Lower leg skin (tissue), 4 donors: ENCODE results near the gene TOPAZ1. TPM values are rescaled to one million over a fixed set of nuclear protein-coding genes. Genes with fewer than 3 reads are reported as not detected.

Experiments
- DNase-seq, 2 donors: peaks; one replicate each; pipeline ENCODE4 v3.0.0-alpha.2; 2019; ENCODE audit warnings: low spot score in 2 of 2
- H3K4me3 ChIP-seq: fragments of 200-600 bp; sonication (generic); 2 replicates; pipeline ENCODE4 v1.5.1; 2017; ENCODE audit warnings: mild to moderate bottlenecking, low read depth; ENCODE audit not compliant: poor library complexity, severe bottlenecking
- POLR2A ChIP-seq, 2 donors: fragments of 450-650 bp; IDR thresholded peaks; one replicate each; pipeline ENCODE4 v1.6.1; 2016 to 2017; ENCODE audit warnings: antibody characterized with exemption in 2 of 2, mild to moderate bottlenecking in 1 of 2, moderate library complexity in 1 of 2
- WGBS, 2 donors: methylation state at CpG; one replicate each; pipeline ENCODE4 v1.1.5; 2018; 5-methylcytosine and 5-hydroxymethylcytosine counted together
- intact Hi-C: fragments of 100-400 bp; cut with DNase I; formaldehyde crosslinking; loops from one replicate; pipeline ENCODE4 v1.15.0; 2023; ENCODE audit warnings: low total_unique reads
- total RNA-seq, 4 donors: library from RNA; depleted of rRNA; stranded (reverse); fragments of >200 nt; gene quantifications; one replicate each; pipeline ENCODE4 v1.1.0, GENCODE V29; 2016
- TF ChIP-seq, protein P1 (sequence below), 3 donors: fragments of 450-650 bp; IDR thresholded peaks; one replicate each; pipeline ENCODE4 v1.5.1; 2016; ENCODE audit warnings: antibody characterized with exemption in 3 of 3, mild to moderate bottlenecking in 3 of 3, moderate library complexity in 2 of 3

The TOPAZ1 gene
- total RNA-seq, 4 donors from 2014 or later: not detected

DNA sequence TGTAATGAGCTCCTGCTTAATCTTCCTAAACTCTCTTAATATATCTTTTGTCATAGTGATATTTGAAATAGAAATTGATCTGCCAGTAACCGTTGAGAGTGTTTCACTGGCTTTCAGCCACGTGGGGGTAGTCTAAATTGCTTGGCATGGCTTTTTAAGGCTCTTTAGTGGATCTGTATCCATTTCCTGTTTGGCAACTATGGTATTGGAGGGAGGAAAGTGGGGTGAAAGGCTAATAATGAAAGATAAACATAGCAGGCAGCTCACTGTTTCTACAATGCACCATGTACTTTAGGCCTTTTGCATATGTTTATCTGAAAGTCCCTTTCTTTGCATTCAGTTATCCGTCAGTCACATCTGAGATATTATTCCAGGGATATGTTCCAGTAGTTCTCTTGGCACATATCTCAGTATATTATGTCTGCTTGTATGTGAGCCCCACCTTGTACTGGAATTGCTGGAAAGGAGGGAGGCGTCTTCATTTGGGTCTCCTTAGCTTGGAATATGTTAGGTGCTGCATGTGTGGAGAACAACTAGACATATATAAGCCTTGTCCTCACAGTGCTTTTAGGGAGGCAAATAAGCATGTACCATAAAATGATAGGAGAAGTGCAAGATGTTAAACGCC lies 10.8 kb downstream of the TOPAZ1 start:
- TF ChIP-seq POLR2A (IDR thresholded peaks at IDR 0.05): no peak
- TF ChIP-seq, protein P1, sequence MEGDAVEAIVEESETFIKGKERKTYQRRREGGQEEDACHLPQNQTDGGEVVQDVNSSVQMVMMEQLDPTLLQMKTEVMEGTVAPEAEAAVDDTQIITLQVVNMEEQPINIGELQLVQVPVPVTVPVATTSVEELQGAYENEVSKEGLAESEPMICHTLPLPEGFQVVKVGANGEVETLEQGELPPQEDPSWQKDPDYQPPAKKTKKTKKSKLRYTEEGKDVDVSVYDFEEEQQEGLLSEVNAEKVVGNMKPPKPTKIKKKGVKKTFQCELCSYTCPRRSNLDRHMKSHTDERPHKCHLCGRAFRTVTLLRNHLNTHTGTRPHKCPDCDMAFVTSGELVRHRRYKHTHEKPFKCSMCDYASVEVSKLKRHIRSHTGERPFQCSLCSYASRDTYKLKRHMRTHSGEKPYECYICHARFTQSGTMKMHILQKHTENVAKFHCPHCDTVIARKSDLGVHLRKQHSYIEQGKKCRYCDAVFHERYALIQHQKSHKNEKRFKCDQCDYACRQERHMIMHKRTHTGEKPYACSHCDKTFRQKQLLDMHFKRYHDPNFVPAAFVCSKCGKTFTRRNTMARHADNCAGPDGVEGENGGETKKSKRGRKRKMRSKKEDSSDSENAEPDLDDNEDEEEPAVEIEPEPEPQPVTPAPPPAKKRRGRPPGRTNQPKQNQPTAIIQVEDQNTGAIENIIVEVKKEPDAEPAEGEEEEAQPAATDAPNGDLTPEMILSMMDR (IDR thresholded peaks at IDR 0.05): no peak
- H3K4me3 ChIP-seq: no peak overlapping the region
- no peak for DNase-seq
- WGBS, 2 donors: 34 to 45% methylated on average over 5 of the region's 5 CpGs
- intact Hi-C loops: no loop called here

DNA sequence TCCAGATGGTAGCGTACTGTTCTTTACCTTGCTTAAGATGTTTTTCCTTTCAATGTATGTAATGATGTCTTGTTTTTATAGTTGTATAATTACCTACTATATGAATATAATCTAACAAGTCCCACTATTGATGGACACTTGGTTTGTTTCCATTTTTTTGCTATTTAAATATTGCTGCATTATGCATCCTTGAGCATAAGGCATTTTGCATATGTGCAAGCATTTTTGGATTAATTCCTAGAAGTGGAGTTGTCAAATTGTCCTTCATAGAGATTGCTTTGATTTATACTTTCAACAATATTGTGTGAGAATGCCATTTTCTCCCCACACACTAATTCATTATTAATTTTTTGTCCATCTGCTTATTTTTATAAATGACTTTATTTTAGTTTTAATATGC lies 17.7 kb downstream of the TOPAZ1 start:
- intact Hi-C loops: no loop called here
- TF ChIP-seq, protein P1 (IDR thresholded peaks at IDR 0.05): no peak
- no peak for TF ChIP-seq POLR2A (IDR thresholded peaks at IDR 0.05)
- H3K4me3 ChIP-seq: no peak overlapping the region
- no peak for DNase-seq
- 91 to 95% methylated on average over 1 of the region's 1 CpG for WGBS, 2 donors

DNA sequence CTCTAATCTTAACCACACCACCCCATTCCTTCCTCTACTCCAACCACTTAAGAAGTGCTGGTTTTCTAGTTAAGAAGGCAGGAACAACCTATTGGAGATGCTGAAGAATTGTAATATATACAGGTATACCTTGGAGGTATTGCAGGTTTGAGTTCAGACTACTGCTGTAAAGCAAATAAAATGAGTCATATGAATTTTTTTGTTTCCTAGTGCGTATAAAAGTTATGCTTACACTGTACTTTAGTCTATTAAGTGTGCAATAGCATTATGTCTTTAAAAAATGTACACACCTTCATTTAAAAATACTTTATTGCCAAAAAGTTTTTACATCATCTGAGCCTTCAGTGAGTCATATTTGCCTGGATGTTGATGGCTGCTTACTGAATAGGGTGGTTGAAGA lies 22.5 kb downstream of the TOPAZ1 start:
- TF ChIP-seq, protein P1 (IDR thresholded peaks at IDR 0.05): no peak
- TF ChIP-seq POLR2A (IDR thresholded peaks at IDR 0.05): no peak
- WGBS, 2 donors: 57 to 59% methylated on average over 1 of the region's 1 CpG
- DNase-seq: no peak
- H3K4me3 ChIP-seq: no peak overlapping the region
- intact Hi-C loops: no loop called here

DNA sequence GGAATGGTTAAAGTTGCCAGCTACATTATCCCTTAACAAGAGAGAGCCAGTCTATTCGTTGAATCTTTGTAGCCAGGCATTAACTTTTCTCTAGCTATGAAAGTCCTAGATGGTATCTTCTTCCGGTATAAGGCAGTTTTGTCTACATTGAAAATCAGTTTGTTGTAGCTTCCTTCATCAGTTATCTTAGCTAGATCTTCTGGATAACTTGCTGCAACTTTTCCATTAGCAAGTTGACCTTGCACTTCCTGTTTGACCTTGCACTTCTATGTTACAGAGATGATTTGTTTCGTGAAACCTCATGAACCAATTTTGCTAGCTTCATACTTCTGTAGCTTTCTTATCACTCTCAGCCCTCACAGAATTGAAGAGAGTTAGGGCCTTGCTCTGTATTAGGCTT lies 24.1 kb downstream of the TOPAZ1 start:
- WGBS, 2 donors: 69 to 83% methylated on average over 3 of the region's 3 CpGs
- no peak overlapping the region for H3K4me3 ChIP-seq
- intact Hi-C loops: no loop called here
- no peak for DNase-seq
- TF ChIP-seq, protein P1 (IDR thresholded peaks at IDR 0.05): no peak
- no peak for TF ChIP-seq POLR2A (IDR thresholded peaks at IDR 0.05)

DNA sequence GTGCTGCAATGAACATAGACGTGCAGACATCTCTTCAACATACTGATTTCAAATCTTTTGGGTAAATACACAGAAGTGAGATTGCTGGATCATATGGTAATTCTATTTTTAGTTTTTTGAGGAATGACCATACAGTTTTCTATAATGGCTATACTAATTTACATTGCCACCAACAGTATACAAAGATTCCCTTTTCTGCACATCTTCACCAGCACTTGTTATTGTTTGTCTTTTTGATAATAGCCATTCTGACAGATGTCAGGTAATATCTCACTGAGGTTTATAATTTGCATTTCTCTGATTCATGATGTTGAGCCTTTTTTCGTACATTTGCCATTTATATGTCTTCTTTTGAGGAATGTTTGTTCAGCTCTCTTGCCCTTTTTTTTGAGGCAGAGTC lies 30.5 kb downstream of the TOPAZ1 start:
- no peak overlapping the region for H3K4me3 ChIP-seq
- intact Hi-C loops: no loop called here
- TF ChIP-seq POLR2A (IDR thresholded peaks at IDR 0.05): no peak
- TF ChIP-seq, protein P1 (IDR thresholded peaks at IDR 0.05): no peak
- 81 to 82% methylated on average over 2 of the region's 2 CpGs for WGBS, 2 donors
- DNase-seq: no peak

DNA sequence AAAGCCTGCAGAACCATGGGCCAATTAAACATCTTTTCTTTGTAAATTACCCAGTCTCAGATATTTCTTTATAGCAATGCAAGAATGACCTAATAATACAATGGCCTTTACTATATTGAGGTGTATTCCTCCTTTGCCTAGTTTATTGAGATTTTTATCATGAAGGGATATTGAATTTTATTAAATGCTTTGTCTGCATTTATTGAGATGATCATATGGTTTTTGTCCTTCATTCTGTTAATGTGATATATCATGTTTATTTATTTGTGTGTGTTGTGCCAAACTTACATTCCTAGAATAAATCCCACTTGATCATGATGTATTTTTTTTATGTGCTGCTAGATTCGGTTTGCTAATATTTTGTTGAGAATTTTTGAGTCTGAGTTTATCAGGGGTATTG lies 36.2 kb downstream of the TOPAZ1 start:
- DNase-seq: no peak
- intact Hi-C loops: no loop called here
- no peak overlapping the region for H3K4me3 ChIP-seq
- WGBS, 2 donors: 78 to 81% methylated on average over 1 of the region's 1 CpG
- no peak for TF ChIP-seq POLR2A (IDR thresholded peaks at IDR 0.05)
- TF ChIP-seq, protein P1 (IDR thresholded peaks at IDR 0.05): no peak
